NCI-H146 treated with DMSO at 0.1 percent for 48 hours (cell line): ENCODE measurements around the gene BAZ1B.
"Not testable (repeated sequence)": the region's sequence is repeated elsewhere in the genome, so short reads cannot be mapped to it uniquely, and the experiment has no call there.

Source experiments
- DNase-seq: peaks from one replicate; lab custom pipeline; 2025; ENCODE audit not compliant: unreplicated experiment; lab: John Stamatoyannopoulos, UW

Gene BAZ1B

DNA sequence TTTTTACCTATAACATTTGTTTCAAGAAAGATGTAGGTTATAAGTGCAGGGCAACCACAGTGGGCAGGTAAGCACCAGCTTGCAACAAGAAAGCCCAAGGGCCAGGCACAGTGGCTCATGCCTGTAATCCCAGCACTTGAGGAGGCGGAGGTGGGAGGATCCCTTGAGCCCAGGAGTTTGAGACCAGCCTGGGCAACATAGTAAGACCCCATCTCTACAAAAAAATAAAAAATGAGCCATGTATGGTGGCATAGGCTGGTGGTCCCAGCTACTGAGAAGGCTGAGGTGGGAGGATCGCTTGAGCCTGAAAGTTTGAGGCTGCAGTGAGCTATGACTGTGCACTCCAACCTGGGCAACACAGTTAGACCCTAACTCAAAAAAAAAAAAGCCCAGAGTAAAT lies 22.6 kb upstream of the BAZ1B start:
- DNase-seq, result no peak

DNA sequence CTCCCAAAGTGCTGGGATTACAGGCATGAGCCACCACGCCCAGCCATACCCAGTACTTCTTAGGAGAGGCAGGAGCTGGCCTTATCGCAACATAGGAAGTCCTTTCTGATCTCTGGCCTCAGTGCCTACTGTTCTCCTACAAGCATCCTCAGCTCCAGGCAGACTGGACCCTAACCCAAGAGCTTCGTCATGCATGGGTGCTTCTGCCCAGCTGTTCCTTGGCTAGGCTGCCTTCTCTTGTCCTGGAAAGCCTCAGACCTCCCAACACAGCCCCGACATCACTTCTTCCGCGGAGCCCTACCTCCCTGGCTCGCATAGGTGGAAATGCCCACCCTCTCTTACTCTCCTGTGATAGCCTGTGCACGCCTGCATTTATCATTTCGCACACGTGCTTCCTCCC lies 19.6 kb upstream of the BAZ1B start:
- no peak for DNase-seq

DNA sequence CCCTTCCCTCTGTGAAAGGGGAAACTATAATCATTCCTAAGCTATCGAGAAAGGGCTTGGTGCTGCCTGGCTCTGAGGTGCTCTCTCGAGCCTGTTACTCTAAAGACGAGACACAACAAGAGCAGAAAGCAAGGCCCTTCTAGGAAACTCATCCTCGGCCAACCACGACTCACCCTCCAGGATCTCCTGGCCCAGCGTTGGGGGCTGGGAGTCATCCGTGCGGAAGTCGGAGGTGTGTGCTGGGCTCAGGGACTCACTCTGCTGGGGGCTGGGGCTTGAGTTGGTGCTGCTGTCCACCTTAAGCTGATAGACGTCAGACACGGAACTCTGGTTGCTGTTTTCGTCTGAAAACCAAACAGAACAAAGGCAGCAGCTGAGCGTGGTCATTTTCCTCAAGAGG lies 17.6 kb upstream of the BAZ1B start:
- DNase-seq, result no peak

DNA sequence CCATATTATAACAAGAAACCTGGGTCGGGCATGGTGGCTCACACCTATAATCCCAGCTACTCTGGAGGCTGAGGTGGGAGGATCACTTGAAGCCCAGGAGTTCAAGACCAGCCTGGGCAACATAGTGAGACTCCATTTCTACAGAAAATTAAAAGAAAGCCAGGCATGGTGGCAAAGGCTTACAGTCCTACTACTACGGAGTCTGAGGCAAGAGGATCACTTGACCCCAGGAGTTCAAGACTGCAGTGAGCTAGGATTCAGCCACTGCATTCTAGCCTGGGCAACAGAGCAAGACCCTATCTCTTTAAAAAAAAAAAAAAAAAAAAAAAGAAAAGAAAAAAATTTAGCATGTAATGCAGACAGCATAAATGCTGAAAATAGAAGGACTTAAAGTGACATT lies 16.4 kb upstream of the BAZ1B start:
- not testable (repeated sequence) for DNase-seq

DNA sequence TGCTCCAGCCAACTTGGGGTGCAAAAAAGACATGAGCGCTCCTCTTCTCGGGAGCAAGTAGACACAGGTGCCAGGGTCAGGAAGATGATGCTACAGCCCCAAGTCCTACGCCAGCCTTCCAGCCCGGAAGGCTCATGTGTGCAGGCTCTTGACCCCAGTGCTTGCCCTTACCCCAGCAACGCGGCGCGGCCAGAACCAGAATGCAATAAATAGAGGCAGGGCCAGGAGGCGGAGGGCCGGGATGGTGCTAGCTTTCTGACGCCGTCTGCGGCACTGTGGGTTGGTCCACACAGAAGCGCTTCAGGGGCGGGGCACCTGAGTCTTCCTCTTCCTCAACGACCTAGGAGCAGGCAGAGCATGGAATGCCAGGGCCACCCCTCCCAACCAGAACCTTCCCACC lies 15.0 kb upstream of the BAZ1B start:
- DNase-seq, result no peak

DNA sequence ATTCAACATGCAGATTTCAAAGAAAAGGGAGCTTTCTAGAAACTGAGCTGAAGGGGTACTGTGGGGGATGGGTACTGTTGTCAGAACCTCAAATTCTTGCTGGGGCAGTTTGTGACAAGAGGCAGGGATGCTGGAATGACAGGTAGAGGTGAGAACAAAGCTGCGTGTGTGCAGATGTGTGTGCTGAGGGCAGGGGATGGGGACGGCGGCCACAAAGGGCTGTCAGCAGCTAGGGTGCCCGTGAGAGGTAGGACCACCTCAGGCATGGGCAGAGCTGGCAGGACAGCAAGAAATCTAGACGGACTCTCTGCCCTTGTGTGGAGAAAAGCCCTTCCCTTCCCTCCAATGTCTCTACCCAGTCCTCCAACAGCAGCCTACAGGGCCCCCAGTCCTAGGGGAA lies 14.4 kb upstream of the BAZ1B start:
- DNase-seq, result no peak

DNA sequence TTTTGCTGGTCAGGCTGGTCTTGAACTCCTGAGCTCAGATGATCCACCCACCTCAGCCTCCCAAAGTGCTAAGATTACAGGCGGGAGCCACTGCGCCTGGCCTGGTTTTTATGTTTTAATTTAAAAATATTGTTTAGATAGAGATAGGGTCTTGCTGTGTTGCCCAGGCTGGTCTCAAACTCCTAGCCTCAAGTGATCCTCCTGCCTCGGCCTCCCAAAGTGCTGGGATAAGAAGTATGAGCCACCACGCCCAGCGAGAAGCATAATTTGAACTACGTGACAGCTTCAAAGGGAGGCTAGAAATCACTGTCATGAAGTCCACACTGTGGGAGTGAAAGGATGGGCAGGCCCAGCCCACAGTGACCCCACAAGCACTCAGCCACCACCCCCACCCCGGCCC lies 13.8 kb upstream of the BAZ1B start:
- not testable (repeated sequence) for DNase-seq

DNA sequence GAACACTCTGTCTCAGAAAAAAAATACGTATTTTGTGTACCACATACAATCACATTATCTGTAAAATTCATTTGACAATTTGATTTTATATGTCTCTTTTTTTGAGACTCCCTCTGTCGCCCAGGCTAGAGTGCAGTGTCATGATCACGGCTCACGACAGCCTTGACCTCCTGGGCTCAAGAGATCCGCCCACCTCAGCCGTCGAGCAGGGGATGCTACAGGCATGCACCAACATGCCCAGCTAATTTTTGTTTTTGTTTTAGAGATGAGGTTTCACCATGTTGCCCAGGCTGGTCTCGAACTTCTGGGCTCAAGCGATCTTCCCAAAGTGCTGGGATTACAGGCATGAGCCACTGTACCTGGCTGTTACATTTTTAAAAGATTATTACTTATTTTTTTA lies 11.6 kb upstream of the BAZ1B start:
- DNase-seq, result no peak

DNA sequence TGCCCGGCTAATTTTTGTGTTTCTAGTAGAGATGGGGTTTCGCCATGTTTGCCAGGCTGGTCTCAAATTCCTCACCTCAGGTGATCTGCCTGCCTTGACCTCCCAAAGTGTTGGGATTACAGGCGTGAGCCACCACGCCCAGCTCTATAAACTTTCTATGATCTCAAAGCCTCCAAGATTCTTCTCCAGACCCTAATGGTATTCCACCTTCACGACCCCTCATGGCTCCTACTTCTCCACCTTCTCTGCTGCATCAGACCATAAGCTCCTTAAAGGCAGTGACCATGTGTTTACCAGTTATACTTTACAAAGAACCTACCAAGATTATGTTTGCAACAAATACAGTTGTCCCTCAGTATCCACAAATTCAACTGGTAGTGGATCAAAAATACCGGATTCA lies 10.1 kb upstream of the BAZ1B start:
- DNase-seq, result no peak

DNA sequence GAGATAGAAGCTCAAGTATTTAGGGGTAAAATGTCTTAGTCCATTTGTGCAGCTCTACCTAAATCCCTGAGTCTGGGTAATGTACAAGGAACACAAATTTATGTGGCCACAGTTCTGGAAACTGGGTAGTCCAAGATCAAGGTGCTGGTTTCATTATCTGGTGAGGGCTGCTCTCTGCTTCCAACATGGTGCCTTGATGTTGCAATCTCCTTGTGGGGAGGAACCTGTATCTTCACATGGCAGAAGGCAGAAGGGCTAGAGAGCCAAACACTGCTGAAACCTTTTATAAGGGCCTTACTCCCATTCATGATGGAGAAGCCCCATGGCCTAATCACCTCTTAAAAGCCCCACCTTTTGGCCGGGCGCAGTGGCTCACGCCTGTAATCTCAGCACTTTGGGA lies 8.7 kb upstream of the BAZ1B start:
- no peak for DNase-seq

DNA sequence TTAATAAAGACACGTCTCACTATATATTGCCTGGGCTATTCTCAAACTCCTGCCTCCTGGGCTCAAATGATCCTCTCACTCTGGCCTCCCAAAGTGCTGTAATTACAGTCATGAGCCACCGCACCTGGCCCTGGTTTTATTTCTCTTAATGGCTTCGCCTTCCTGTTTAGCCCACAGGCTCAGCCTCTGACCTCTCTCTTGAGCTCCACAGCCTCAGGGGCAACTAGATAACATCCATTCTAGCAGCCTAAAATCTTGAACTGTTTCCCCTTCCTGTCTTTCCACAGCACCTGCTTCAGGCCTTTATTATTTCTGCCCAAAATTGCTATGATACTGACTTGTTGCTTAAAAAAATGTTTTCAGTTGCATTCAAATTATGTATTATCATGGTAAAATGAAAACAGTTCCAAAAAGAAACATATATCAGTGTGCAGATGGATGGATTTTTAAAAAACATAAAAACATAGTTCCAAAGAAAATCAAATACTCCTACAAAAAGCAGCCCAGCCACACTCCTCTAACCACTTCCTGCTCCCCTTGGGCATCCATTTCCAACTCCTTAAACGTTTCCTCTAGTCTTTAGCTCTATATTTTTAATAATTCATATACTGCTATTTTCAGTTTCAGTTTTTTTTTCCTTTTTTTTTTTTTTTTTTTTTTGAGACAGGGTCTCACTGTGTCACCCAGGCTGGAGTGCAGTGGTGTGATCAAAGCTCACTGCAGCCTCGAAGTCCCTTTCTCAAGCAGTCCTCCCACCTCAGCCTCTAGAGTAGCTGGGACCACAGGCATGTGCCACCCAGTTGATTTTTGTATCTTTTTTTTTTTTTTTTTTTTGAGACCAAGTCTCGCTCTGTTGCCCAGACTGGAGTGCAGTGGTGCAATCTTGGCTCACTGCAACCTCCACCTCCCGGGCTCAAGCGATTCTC lies 5.1 kb upstream of the BAZ1B start:
- DNase-seq, result peak; percentile 81

DNA sequence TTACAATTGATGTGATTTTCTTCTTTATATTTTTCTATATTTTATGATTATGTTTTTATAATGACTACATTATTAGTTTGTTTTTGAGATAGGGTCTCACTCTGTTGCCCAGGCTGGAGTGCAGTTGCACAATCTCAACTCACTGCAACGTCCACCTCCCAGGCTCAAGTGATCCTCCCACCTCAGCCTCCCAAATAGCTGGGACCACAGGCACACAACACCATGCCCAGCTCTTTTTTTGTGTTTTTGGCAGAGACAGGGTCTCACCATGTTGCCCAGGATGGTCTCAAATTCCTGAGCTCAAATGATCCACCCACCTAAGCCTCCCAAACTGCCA lies 4.0 kb upstream of the BAZ1B start:
- not testable (repeated sequence) for DNase-seq

DNA sequence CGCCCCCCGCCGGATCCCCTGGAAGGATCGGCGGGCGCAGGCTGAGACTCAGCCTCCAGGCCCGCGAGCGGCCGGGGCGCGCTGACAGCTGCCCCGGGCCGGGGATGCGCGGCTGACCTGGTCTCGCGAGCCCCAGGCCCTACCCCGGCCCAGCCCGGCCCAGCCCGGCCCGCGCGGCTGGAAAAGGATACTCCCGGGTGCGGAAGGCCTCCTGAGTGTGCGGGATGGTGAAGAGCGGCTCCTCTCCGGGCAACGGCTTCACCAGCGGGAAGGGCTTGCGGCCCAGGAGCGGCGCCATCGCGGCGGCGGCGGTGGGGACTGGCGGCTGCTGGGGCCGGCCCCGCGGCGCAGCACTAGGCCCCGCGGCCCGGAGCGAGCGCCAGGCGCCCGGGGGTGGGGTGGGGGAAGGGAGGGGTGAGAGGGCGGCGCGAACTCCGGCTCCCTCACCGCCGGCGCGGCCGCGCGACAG lies 423 bp downstream of the BAZ1B start:
- no peak for DNase-seq

DNA sequence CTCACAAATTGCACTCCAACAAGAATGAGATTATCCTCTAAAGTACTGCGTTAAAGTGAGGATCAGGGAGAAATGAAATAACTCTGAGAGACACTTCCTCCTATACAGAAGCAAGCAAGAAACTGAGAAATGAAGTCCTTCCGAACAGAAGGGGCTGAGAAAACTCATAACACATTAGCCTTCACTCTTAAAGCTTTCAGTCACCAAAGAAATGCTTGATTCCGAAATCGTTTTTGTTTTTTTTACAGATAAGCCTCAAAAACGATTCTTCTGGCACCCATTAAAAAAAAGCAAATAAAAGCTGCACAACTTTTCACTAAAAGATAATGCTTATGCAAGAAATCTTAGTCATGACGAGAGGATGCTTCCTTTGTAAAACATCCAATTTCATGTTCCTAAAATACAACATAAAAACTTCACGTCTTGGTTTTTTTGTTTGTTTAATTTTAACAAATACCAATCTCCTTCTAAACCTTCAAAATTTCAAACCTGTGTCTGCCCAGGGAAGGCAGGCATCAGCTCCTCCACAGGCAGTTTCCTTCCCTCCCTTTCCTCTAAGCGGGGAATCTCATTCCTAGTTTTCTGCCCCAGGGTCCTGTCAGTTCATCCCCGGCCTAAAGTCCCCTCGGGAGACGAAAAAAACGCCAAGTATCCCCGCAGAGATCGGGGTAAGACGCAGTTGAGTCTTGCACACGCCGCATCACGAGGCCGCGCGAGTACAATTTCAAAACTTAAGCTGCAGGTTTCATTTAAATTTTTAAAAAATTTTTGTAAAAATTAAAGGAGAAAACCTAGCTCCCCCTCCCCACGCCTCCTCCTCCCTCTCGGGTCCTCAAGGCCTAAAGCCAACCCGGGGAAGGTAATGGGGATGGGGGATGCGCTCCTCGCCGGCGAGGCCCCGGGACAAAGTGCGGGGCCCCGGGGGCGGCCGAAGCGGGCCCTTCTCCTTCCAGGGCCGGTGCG lies 1.1 kb downstream of the BAZ1B start:
- DNase-seq, result peak; percentile 26

DNA sequence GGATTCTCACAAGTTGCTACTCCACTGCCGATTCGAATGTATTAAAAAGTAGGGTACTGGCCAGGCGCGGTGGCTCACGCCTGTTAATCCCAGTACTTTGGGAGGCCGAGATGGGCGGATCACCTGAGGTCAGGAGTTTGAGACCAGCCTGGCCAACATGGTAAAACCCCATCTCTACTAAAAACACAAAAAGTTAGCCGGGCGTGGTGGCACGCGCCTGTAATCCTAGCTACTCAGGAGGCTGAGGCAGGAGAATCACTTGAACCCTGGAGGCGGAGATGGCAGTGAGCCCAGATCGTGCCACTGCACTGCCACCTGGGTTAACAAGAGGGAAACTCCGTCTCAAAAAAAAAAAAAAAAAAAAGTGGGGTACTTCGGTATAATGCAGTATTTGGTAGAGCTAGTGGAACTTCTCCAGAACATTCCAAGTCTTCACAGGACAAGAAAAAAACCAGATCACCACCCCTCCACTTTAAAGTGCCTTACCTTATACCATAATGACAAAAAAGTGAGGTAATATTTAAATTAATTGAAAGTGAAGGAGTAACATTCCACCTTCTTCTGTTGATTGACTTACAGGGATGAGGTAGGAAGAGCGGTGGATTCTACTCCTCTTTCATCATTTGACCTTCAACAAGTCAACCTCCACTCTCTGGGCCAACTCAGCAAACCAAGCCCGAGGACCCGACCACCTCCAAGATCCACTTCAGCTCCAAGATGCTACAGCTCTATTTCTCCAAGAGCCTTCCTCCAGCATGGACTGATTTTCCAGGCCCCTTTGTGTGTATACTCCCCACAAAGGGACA lies 2.0 kb downstream of the BAZ1B start:
- no peak for DNase-seq

DNA sequence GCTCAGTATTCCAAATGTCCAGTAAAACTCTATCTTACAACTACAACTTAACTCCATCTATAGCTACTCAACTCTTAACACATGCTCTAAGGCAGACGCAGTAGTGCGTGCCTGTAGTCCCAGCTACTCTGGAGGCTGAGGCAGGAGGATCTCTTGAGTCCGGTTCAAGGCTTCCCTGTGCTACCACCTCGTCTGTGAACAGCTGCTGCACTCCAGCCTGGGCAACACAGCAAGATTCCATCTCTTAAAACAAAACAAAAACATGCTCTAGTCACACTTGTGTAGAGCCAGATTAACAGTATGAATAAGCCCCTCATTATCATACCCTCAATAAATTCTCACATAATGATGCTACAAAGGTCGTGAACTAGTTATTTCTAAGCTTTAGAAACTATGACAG lies 3.6 kb downstream of the BAZ1B start:
- DNase-seq, result no peak

DNA sequence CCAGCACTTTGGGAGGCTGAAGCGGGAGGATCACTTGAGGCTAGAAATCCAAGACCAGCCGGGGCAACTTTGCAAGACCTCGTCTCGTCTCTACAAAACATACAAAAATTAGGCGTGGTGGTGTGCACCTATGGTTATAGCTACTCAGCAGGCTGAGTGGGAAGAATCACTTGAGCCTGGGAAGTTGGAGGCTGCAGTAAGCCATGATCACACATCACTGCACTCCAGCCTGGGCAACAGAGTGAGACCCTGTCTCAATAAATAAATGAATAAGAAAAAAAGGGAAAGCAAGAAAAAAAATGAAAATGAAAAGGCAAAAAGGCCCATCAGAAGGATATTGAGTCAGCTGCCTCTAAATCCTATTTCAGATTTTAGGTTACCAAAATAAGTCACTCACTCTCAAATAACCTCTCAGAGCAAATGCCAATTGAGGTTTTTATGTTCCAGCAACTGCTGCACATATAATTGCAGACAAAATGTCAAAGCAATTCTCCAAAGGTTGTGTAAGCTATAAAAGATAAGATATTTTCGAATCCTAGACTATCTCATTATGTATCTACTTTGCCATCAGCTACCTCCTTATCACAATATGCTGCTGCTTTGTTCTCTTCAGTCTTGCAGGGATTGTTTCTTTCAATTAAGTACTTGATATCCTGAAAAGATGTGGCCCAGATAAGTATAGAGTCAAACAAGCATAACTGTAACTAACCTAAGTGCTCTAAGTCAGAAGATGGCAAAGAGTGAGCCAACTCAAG lies 4.7 kb downstream of the BAZ1B start:
- no peak for DNase-seq

DNA sequence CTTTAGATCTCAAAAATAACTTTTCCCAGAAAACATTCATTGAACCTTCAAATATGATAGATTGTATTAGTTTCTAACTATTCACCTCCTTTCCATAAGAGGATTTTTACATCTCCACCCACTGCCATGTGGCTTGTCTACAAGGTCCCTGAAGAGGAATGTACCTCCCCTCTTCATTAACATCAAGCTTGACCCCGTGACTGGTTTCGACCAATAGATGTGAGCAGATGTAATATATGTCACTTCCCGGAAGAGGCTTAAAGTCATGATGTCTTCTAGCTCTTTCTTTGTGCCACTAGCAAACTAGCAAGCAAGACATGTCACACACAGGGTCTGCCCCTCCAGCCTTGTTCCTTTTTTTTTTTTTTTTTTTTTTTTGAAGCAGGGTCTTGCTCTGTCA lies 6.9 kb downstream of the BAZ1B start:
- no peak for DNase-seq

DNA sequence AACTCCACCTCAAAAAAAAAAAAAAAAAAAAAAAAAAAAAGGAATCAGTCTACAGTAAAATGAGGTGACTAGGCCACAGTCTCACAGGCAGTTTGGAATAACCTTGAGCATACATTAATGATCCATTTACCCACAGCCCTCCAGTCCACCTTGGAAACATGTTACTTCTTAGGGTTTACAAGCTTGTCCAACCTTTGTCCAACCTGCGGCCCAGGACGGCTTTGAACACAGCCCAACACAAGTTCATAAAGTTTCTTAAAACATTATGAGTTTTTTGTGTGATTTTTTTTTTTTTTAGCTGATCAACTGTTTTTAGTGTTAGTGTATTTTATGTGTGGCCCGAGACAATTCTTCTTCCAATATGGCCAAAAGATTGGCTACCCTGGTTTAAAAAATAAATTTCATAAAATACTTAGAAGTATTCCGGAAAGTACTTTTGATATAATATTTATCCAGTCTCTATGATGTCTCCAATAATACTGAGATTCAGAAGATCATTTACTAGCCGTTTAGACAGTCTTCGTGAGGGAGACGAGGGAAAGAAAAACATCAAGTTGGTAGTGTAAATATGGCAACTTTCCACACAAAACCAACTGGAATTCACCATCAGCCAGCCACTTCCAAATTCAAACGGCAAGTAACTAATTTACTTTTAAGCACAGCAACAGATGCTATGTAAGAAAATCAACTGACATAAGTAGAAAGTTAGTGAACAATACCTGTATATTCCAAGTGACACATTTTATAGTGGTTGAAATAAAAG lies 9.9 kb downstream of the BAZ1B start:
- DNase-seq, result no peak

DNA sequence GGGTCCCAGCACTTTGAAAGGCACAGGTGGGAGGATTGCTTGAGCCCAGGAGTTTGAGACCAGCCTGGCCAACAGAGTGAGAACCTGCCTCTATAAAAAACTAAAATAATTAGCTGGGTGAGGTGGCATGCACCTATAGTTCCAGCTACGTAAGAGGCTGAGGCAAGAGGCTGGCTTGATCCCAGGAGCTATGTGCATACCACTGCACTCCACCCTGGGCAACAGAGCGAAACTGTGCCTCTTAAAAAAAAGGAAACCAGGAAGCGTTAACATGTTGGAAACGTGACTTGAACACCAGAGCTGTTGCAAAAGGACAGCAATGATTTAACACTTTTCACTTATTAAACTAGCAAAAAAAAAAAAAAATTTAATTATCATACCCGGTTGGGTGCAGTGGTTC lies 12.6 kb downstream of the BAZ1B start:
- no peak for DNase-seq
